ENCODE data around the gene GNB1L. TPM values are rescaled to one million over a fixed set of nuclear protein-coding genes. Genes with fewer than 3 reads are reported as not detected.
A peak's percentile ranks its signal among the peaks of the same experiment; 100 is the strongest.

The GNB1L gene
- total and polyA plus RNA-seq, 2 experiments from 2014 or later, result 14.3 to 16.5 TPM

- Histone ChIP-seq H4K20me1 (ENCODE audit: insufficient read depth) (no peaks in the 10 kb centered on the region), H3K27me3 (replicated peaks; ENCODE audit: insufficient read depth) (peaks cover 4% of the 10 kb centered on the region; the same call in 1 of the 2 replicates), H3K4me2 (ENCODE audit: unreplicated experiment) (peak overlapping the region; percentile 91), H3K4me3 (peak overlapping the region; percentile 70), H3K9me3 (ENCODE audit: low read depth) (no peaks in the 10 kb centered on the region), H3K27ac (peak overlapping the region; percentile 29), H3F3A (ENCODE audit: insufficient read depth) (0 out of 2 replicates have a peak, but pooled peaks cover 5% of the 10 kb centered on the region), H3K36me3 (ENCODE audit: low read depth) (no peaks in the 10 kb centered on the region), H3K4me1 (ENCODE audit: insufficient read depth) (peaks cover 6% of the 10 kb centered on the region; the same call in 1 of the 2 replicates), H2AFZ (peak overlapping the region; percentile 30; the same call in 1 of the 2 replicates), H3K9me2 (ENCODE audit: insufficient read depth) (no peaks in the 10 kb centered on the region), H3K79me2 (ENCODE audit: insufficient read depth) (peaks cover 26% of the 10 kb centered on the region), H3K9ac (peak overlapping the region; percentile 79)
- 11 to 28% methylated on average over 23 to 37 of the region's 117 CpGs for WGBS, 2 experiments (ENCODE audit: low coverage in 1 of 2, low lambda C conversion rate in 2 of 2, missing lambda C conversion rate in 2 of 2)
- TF ChIP-seq EZH2 (IDR thresholded peaks at IDR 0.05; ENCODE audit: insufficient read depth, poor library complexity, severe bottlenecking) (no peak), EZH2phosphoT487 (IDR thresholded peaks at IDR 0.05; ENCODE audit: insufficient read depth, low read depth) (no peak)
- in situ Hi-C loops (cut with MboI), result no loop called here
- DNase-seq, result peak; percentile 50
Observed at GRCh38 chr22:19760951-19761724, 93.5 kb downstream of the GNB1L start.

- peak within 1 kb of the TSS; percentile 91 for H3K4me2 ChIP-seq (ENCODE audit: unreplicated experiment)
- H3K4me1 ChIP-seq (ENCODE audit: insufficient read depth), result peaks cover 6% of the 10 kb centered on the region; the same call in 1 of the 2 replicates
- peak; percentile 56 for DNase-seq
- TF ChIP-seq EZH2phosphoT487 (IDR thresholded peaks at IDR 0.05; ENCODE audit: insufficient read depth, low read depth) (peak; percentile 65; the same call in 1 of the 2 replicates), EZH2 (IDR thresholded peaks at IDR 0.05; ENCODE audit: insufficient read depth, poor library complexity, severe bottlenecking) (peak; percentile 93)
- peak within 1 kb of the TSS; percentile 72 for H2AFZ ChIP-seq
- H3K27ac ChIP-seq, result peak within 1 kb of the TSS; percentile 29
- 0 out of 2 replicates have a peak, but pooled peaks cover 5% of the 10 kb centered on the region for H3F3A ChIP-seq (ENCODE audit: insufficient read depth)
- H3K9me2 ChIP-seq (ENCODE audit: insufficient read depth), result no peaks in the 10 kb centered on the region
- H3K79me2 ChIP-seq (ENCODE audit: insufficient read depth), result peaks cover 26% of the 10 kb centered on the region
- 4 to 9% methylated on average over 15 to 43 of the region's 79 CpGs for WGBS, 2 experiments (ENCODE audit: low coverage in 1 of 2, low lambda C conversion rate in 2 of 2, missing lambda C conversion rate in 2 of 2)
- no peaks in the 10 kb centered on the region for H3K36me3 ChIP-seq (ENCODE audit: low read depth)
- peak within 1 kb of the TSS; percentile 79 for H3K9ac ChIP-seq
- peaks cover 12% of the 10 kb centered on the region; the same call in 1 of the 2 replicates for H3K27me3 ChIP-seq (replicated peaks; ENCODE audit: insufficient read depth)
- H3K9me3 ChIP-seq (ENCODE audit: low read depth), result no peaks in the 10 kb centered on the region
- H3K4me3 ChIP-seq, result peak within 1 kb of the TSS; percentile 70
- in situ Hi-C loops (cut with MboI), result no loop called here
- no peaks in the 10 kb centered on the region for H4K20me1 ChIP-seq (ENCODE audit: insufficient read depth)
Observed at GRCh38 chr22:19760058-19760950, 94.4 kb downstream of the GNB1L start, which contains the start of gene TBX1. Gene TBX1 (plus strand): TSS chr22:19760778. CDS start chr22:19760844, 66 bp downstream.

- H4K20me1 ChIP-seq (ENCODE audit: insufficient read depth), result no peaks in the 10 kb centered on the region
- peaks cover 26% of the 10 kb centered on the region for H3K79me2 ChIP-seq (ENCODE audit: insufficient read depth)
- H3K4me3 ChIP-seq, result peak overlapping the region; percentile 67
- WGBS, 2 experiments (ENCODE audit: low coverage in 1 of 2, low lambda C conversion rate in 2 of 2, missing lambda C conversion rate in 2 of 2), result 3 to 4% methylated on average over 16 to 38 of the region's 43 CpGs
- no peaks in the 10 kb centered on the region for H3K9me2 ChIP-seq (ENCODE audit: insufficient read depth)
- H3F3A ChIP-seq (ENCODE audit: insufficient read depth), result 0 out of 2 replicates have a peak, but pooled peaks cover 5% of the 10 kb centered on the region
- peak overlapping the region; percentile 72 for H2AFZ ChIP-seq
- TF ChIP-seq EZH2phosphoT487 (IDR thresholded peaks at IDR 0.05; ENCODE audit: insufficient read depth, low read depth) (0 out of 2 replicates have a peak, but pooled peaks have one; percentile 58), EZH2 (IDR thresholded peaks at IDR 0.05; ENCODE audit: insufficient read depth, poor library complexity, severe bottlenecking) (no peak)
- in situ Hi-C loops (cut with MboI), result no loop called here
- H3K9me3 ChIP-seq (ENCODE audit: low read depth), result no peaks in the 10 kb centered on the region
- peaks cover 10% of the 10 kb centered on the region; the same call in 1 of the 2 replicates for H3K4me1 ChIP-seq (ENCODE audit: insufficient read depth)
- peak overlapping the region; percentile 60 for H3K4me2 ChIP-seq (ENCODE audit: unreplicated experiment)
- peak overlapping the region; percentile 13; the same call in 1 of the 2 replicates for H3K27ac ChIP-seq
- peak; percentile 65 for DNase-seq
- H3K36me3 ChIP-seq (ENCODE audit: low read depth), result no peaks in the 10 kb centered on the region
- H3K9ac ChIP-seq, result peak overlapping the region; percentile 62
- peaks cover 20% of the 10 kb centered on the region; the same call in 1 of the 2 replicates for H3K27me3 ChIP-seq (replicated peaks; ENCODE audit: insufficient read depth)
Observed at GRCh38 chr22:19759427-19760057, 95.1 kb downstream of the GNB1L start.

Measured in GM23248 (cell line).